DMS114 treated with DMSO at 0.1 percent for 48 hours (cell line): ENCODE results near the gene FIBP.
"Not testable (repeated sequence)": the region's sequence is repeated elsewhere in the genome, so short reads cannot be mapped to it uniquely, and the experiment has no call there.

Source experiments
- DNase-seq: peaks from one replicate; lab custom pipeline; 2025; ENCODE audit not compliant: unreplicated experiment; lab: John Stamatoyannopoulos, UW

Gene FIBP

GRCh38 chr11:65849366-65849765, 38.9 kb downstream of the FIBP start:
- no peak for DNase-seq

DNA sequence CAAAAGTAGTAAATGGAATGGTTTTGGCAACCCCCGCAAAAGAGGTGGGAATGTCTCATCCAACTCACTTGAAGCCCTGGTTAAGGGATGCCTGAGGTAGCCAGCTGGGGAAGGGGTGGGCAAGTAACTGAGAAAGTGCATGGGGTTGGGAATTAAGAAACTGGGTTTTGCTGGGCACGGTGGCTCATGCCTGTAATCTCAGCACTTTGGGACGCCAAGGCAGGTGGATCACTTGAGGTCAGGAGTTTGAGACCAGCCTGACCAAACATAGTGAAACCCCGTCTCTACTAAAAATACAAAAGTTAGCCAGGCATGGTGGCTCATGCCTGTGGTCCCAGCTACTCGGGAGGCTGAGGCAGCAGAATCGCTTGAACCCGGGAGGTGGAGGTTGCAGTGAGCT, 39.6 kb downstream of the FIBP start:
- DNase-seq = not testable (repeated sequence)

GRCh38 chr11:65847746-65848145, 40.5 kb downstream of the FIBP start:
- DNase-seq = no peak

GRCh38 chr11:65844231-65844872, 43.9 kb downstream of the FIBP start:
- no peak for DNase-seq

- no peak for DNase-seq
These were observed 44.5 kb downstream of the FIBP start for GRCh38 chr11:65843811-65844210.

DNA sequence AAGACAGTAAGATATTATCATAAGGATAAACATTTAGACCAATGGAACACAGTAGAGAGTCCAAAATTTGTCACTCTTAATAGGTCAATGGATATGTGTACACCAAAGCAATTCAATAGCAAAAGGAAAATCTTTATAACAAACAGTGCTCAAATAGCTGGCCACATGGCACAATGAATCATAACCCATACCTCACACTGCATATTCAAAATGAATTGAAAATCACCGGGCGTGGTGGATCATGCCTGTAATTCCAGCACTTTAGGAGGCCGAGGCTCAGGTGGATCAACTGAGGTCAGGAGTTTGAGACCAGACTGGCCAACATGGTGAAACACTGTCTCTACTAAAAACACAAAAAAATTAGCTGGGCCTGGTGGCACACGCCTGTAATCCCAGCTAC, 46.1 kb downstream of the FIBP start:
- no peak for DNase-seq

DNA sequence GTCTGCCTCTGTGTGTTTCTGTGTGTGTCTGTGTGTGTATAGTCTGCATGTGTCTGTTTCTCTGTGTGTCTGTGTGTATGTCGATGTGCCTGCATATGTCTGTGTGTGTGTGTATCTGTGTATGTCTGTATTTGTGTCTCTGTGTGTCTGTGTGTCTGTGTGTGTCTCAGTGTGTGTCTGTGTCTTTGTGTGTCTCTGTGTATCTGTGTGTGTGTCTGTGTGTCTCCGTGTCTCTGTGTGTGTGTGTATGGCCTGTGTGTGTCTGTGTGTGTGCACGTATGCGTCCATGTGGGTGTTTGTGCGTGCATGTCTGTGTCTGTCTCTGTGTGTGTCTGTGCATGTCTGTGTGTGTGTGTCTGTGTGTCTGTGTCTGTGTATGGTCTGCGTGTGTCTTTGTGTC, 54.1 kb downstream of the FIBP start:
- no peak for DNase-seq
